ENCODE data around the gene CDK5RAP3.
"Not testable (repeated sequence)": the region's sequence is repeated elsewhere in the genome, so short reads cannot be mapped to it uniquely, and the experiment has no call there.

The CDK5RAP3 gene, protein sequence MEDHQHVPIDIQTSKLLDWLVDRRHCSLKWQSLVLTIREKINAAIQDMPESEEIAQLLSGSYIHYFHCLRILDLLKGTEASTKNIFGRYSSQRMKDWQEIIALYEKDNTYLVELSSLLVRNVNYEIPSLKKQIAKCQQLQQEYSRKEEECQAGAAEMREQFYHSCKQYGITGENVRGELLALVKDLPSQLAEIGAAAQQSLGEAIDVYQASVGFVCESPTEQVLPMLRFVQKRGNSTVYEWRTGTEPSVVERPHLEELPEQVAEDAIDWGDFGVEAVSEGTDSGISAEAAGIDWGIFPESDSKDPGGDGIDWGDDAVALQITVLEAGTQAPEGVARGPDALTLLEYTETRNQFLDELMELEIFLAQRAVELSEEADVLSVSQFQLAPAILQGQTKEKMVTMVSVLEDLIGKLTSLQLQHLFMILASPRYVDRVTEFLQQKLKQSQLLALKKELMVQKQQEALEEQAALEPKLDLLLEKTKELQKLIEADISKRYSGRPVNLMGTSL

DNA sequence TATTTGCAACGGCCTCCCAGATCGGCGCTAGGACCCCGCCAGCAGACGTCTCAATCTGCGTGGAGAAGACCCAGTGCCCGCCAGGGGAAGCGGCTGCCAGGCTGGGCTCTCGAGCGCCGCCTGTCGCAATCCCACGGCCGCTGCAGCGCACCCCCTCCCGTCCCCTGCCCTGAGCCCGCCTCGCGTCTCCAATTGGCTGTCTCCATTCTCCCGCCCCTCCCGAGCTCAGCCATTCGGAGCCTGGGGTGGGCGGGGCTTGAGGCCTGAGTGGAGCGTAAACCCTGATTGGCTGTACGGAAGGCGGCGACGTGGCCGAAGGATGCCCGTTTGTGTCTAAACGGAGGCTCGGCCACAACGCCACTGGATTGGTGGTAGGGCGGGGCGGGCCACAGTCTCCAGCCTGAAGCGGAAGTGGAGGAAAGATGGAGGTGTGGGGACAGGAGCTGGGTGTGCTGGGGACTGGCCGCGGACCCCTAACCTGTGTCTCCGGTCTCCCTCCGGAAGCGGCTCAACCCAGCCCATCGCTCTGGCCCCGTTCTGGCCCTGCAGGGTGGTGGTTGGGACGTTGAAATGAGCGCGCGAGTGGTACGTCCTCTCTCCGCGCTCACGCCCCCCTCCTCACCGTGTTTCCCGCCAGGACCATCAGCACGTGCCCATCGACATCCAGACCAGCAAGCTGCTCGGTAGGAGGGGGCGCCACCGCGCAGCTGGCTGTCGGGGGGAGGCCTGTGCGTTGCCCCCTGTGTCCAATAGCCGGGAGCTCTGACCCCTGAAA, at the start of gene CDK5RAP3:
Gene CDK5RAP3, plus strand, starts transcription at position 389 of the 775 bp plus-strand sequence. Its CDS starts 34 bp downstream, at position 423.
- peak; percentile 99 to 100 (median 99) for DNase-seq

DNA sequence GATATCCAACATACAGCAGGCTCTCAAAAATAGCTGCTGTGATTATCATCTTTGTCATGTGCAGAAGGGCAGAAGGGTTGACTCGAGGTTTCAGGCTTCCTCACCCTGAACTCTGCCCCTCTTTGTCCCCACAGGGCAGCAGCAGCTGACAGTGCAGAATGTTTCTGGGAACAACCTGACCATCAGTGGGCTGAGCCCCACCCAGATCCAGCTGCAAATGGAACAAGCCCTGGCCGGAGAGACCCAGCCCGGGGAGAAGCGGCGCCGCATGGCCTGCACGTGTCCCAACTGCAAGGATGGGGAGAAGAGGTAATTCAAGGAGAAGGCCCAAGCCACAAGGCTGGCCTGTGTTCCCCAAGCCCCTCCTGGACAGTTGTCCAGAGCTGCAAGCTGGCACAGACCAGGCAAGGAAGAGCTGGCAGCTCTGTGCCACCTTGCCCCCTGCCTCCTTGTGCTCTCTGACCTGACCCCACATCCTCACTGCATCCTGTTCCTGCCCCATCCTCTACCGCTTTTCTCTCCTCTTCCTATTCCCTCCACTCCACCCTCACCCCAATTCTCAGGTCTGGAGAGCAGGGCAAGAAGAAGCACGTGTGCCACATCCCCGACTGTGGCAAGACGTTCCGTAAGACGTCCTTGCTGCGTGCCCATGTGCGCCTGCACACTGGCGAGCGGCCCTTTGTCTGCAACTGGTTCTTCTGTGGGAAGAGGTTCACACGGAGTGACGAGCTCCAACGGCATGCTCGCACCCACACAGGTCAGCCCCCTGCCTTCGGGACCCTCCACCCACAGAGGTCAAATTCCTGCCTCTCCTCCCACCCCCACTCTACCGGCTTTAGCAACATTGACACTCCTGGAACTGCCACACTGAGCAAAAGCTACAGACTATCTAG, 45.9 kb upstream of the CDK5RAP3 start:
- no peak for DNase-seq

DNA sequence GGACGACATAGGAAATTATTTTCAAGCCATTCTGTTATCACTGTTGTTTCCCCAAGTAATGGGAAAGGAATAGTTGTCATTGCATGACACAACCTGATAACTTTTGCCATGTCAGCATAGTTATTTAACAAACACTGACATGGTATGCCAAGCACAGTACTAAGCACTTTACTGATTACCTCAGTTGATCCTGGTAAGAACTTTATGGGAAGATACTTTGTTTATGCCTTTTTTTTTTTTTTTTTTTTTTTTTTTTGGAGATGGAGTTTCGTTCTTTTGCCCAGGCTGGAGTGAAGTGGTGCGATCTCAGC, 45.3 kb upstream of the CDK5RAP3 start:
- DNase-seq = no peak

DNA sequence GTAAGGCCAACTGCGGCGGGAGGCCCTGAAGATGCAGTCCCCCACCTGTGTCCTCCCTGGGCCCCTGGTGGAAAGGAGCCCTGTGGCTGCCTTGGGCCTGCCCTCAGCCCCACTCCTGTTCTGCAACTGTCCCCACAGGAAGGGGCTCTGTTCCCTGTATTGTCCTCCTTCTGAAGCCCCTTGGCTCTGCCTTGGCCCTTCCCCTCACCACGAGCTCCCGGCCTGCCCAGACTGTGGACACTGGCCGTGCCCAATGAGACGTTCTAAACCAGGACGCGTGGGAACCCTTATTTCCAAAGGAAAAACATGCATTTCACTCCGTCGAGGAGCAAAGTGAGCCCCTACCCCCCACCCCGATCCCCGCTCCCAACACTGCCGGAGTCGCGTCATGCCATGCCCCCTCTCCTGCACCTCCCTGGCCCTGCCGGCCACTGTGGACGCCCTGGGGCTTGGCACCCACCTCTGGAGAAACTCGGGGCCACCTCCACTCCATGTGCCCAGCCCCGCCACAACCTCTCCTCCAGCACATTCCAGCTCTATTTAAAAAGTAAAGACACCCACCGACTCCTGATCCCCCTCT, 43.0 kb upstream of the CDK5RAP3 start:
- no peak for DNase-seq

DNA sequence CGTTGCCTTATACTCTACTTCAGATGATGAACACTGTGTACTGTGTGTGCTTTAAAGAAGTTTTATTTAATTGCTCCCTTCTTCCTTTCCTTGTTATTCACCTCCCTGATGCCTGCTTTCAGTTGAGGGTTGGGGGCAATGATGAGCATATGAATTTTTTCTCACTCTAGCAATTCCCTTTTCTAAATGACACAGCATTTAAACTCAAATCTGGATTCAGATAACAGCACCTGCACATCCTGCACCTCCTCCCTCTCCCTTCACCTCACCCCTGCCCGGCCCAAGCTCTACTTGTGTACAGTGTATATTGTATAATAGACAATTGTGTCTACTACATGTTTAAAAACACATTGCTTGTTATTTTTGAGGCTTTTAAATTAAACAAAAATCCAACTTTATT, 42.5 kb upstream of the CDK5RAP3 start:
- DNase-seq = no peak

DNA sequence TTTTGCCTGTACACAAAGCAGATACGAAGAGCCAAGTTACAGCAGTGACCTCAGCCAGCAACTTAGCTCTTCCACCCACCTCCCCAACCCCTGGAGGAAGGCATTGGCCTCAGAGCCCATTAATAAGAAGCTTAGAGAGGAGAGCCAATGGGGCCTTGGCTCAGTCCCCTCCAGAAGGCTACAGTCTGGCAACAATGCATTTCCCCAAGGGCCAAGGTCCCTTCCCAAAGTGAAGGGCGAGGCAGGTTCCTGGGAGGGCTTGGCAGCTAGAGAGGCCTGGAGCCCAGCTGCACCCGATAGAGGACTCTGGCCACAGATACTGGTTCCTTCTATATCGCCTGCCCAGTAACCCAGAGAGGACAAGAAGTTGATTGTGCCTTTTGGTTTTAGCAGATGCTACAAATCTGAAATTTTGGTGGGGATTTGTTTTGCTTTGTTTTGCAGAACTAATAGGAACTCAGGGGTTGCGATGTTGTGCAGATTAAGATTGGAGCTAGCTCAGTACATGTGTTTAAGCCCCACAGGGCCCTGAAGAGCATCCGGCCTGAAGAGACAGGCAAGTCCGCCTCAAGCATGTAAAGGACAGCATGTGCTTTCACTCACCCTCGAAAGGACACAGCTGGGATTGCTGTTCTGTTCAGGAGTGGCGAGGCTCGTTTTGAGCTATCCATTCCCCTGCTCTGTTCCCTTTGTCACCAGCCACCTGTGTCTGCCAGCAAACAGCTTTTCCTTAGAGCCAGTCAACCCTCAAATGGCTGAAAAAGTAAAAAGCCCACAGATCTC, 41.5 kb upstream of the CDK5RAP3 start:
- no peak for DNase-seq

DNA sequence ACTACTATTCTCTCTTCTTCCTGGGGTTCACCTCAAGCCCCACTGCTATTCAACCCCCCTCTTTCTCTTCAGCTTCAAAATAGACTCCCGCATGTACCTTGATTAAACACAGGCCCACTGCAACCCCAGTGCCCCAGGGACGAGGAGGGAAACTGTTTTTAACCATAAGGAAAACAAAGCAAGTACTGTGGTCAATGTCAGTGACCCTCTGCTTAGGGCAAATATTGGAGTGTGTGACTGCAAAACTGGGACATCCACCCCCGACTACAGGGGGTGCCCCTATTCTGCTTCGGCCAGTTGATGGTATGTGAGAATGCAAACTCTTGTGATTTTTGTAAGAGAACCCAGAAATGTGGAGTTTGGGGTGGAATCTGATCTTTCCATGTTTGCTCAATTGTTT, 39.1 kb upstream of the CDK5RAP3 start:
- no peak for DNase-seq

DNA sequence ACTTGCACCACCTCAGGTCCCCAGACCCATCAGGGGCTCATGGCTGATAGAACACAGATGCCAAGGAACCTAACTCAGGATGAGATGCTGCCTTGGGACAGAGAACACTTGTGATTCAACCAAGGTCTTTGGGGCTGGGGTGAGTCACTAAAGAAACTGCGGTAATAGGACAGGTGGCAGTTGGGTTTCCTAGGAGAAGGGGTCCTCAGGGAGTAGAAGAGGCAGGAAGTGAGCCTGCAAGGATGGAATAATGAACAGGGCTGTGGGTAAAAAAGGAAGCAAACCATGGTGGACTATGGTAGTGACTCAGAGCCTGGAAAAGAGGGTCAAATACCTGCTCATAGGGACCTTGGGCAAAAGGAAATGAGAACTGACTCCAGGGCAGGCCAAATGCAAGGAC, 36.1 kb upstream of the CDK5RAP3 start:
- no peak for DNase-seq

DNA sequence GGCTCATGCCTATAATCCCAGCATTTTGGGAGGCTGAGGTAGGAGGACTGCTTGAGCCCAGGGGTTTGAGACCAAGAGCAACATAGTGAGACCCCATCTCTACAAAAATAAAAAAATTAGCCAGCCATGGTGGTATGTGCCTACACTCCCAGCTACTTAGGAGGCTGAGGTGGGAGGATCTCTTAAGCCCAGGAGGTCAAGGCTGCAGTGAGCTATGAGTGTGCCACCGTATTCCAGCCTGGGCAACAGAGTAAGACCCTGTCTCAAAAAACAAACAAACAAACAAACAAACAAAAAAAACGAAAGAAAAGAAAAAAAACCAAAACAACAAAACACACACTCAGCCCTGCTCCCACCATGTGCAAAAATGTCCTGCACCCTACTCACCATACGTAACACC, 35.4 kb upstream of the CDK5RAP3 start:
- DNase-seq = not testable (repeated sequence)

DNA sequence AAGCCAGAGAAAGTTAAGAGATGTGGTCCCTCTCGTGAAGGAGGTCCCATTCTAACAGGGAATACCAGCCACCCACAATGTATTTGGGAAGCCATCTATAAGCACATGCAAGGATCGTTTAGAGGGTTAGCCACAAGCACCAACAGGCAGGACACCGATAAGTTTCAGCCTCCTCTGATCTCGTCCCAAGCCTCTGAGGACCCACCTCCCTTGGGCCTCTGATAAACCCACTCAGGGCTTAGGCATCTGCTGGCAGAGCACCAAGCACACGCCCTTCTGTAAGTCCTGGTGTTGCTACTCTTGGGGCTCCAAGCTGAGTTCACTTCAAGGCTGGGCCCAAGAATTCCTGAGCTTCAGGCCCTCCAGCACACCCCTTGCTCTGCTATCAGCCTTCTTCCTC, 35.0 kb upstream of the CDK5RAP3 start:
- DNase-seq = no peak

DNA sequence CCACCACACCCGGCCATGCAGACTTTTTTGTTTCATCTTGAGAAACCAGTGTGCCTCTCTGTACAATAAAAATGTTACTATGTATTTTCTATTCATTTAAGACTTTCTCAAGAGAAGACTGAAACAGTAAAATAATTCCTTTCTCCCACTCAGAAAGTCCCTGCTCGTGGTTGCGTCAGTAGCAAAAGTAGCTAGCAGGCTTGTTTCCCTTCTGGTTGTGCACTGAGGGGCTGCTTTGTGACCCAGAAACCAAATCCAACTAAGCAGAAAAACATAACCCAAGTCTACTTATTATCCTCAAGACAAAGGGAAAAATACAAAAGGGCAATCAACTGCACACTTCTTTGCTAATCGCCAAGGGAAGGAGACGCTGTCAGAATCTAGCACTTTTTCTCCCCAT, 33.0 kb upstream of the CDK5RAP3 start:
- DNase-seq = no peak

DNA sequence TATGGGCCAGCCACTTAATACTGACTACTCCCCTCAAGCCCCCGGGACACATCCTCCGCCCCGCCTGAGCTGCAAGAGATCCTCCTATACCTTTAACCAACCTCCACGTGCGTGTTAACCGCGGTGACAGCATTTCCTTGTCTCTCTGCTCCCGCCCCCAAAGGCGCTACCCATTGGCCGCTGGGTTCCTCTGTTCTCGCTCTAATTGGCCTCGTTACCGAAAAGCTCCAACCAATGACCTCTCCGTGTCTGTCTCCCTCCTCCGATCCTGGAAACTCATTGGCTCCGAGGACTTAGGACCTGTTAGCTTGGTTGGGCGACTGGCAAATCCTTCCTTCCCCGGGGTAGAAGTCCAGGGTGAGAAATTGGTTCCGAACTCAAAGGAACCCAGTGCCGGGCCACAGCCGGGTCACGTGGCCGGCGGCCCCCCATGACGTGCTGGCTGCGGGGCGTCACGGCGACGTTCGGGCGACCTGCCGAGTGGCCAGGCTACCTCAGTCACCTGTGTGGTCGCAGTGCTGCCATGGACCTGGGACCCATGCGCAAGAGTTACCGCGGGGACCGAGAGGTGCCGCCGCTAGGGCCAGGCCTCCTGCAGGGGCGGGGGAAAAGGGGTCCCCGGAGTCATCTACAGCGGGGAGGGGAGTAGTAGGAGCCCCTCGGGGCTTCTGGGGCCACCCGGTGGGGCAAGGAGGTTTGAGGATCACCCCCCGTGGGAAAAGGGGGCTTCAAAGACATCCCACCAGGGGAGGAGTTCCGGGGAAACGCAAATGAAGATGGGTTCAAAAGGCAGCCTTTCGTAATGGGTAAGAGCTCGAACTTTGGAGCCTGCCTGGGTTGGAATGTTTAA, 29.4 kb upstream of the CDK5RAP3 start, which contains the start of gene PNPO:
Gene PNPO, plus strand, starts transcription at position 326 of the 850 bp plus-strand sequence. Its CDS starts 105 bp downstream, at position 431.
- DNase-seq = peak; percentile 94 to 99 (median 95)

DNA sequence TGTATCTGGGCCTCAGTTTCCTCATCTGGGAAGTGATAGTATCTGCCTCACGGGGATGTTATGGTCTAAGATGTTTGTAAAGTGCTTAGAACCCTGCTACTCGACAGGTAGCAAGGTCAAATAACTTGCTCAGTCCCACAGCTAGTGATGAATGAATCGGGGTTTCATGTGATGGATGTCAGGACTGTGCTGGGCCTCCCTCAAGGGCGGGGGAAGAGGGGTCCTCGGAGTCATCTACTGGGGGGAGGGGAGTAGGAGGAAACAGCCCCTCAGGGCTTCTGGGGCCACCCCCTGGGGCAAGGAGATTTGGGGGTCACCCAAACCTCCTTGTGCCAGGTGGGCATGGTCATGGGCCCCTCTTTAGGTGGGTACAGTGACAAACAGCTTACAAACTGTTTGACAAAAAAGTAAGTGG, 28.8 kb upstream of the CDK5RAP3 start:
- peak in 1 of 3 experiments; percentile 39 for DNase-seq

DNA sequence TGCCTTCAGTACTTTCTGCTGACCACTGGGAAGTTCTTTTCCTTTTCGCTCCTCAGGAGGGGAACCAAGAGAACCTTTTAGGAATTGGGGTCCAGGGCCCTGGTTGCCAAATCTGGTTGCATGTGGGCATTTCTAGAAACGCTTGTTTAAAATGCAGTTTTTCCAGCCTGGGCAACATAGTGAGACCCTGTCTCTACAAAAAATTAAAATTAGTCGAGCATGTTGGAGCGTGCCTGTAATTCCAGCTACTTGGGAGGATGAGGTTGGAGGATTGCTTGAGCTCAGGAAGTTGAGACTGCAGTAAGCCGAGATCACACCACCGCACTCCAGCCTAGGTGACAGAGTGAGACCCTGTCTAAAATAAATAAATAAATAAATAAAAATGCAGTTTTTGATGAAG, 28.3 kb upstream of the CDK5RAP3 start:
- no peak for DNase-seq

DNA sequence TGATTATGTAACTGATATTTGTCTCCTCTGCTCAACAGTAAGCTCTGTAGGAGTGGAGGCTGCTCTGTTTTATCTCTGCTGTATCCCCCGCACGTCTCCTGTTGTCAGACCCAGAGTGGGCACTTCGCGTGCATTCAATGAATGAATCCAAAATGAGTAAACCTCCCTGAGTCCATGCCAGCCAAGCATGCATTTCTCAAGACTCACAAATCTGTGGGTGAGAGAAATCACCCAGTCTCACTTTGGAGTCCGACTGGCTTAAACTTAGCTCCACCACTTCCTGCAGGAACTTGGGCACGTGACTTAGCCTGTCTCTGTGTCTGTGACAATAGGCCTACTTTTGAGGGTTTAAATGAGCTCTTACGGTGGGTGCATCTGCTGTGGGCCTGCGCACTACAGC, 25.8 kb upstream of the CDK5RAP3 start:
- DNase-seq = no peak

DNA sequence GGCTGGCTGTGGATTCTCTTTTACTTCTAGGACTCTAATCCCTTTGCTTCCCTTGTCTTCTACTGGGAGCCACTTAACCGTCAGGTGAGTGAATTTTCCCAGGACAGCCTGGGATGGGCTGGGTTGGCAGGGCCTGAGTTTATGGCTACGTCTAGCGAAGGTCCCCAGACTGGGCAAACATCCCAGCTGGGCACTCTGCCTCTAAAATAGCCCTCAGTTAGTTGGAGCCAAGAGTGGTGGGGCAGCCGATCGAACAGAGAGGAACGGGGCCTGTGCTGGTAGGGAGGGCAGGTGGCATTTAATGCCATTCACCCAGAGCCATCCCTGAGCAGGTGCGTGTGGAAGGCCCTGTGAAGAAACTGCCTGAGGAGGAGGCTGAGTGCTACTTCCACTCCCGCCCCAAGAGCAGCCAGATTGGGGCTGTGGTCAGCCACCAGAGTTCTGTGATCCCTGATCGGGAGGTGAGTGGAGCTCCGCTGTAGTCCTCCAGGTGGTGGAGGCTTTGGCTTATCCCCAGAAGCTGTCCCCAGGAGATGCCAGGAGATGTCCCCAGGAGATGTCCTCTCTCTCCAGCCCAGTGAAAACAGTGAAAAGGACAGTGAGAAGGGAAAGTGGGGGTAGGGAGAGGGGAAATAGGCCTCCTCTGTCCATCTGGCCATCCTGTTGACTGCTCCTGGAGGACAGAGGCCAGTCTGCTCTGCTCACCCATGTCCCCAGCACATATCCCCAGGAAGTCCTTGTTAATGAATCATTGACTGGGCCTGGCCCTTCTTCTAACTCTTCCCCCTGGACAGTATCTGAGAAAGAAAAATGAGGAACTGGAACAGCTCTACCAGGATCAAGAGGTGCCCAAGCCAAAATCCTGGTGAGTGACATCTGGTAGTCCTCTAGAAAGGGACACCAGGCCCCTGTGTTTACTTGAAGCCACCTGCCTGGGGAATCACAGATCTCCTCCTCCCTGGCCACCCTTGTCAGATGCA, 25.1 kb upstream of the CDK5RAP3 start:
- DNase-seq = no peak

DNA sequence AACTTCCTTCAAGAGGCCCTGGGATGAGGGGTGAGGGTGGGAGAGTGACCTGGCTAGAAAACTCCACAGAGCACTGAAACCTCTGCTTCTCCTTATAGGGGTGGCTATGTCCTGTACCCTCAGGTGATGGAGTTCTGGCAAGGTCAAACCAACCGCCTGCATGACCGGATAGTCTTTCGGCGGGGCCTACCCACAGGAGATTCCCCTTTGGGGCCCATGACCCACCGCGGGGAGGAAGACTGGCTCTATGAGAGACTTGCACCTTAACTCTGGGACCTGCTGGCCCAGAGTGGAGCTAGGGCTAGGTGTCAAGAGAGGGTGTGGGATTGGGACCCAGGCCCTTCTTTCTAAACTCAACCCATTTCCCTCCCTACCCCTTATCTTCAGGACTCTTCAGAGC, 24.4 kb upstream of the CDK5RAP3 start:
- no peak for DNase-seq

DNA sequence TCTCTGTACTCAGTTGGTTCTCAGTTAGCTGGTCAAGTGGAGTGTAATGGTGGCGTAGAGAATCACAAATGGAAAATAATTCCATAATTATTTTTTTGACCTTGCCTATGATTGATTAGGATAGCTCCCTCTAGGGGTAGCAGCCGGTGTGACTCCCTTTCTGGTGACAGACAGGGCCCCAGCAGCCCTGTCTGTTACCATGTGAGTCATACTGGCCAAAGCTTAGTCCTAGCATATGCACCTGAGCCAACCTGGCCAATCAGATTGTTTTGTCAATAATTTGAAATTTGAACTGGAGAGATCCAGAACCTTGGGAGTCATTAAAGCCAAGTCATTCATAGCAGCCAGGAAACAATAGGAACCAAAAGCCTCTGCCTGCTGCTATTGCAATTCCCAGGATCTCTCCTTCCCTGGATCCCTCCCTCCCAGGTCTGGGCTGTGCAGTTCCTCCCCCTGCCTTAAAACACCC, 23.9 kb upstream of the CDK5RAP3 start:
- peak; percentile 61 to 85 (median 67) for DNase-seq

DNA sequence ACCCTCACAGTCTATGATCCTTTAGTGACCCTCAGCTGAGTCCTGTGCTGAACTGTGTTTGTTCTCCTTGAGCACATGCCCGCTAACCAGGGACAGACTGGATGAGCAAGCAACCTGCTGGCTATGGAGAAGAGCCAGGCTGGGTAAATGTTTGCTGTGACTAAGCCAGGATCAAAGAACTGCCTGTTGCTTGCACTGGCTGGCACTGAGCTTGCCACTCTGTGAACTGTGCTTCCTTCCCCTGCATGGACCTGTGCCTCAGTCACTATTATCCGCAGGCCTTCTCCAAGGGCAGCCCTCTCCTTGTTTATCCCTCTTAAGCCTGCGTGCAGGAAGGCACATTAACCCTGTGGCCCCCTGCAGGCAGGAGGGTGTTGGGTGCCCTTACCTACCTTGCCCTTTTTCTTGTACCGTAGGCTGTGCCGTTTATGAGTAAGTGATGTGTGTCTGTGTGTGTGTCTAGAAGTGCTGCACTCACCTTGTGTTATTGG, 22.2 kb upstream of the CDK5RAP3 start:
- DNase-seq = no peak

All from NCI-H1417 (cell line).